ENCODE measurements around the gene KAT6B.
"Not testable (repeated sequence)": the region's sequence is repeated elsewhere in the genome, so short reads cannot be mapped to it uniquely, and the experiment has no call there.

KAT6B gene

DNA sequence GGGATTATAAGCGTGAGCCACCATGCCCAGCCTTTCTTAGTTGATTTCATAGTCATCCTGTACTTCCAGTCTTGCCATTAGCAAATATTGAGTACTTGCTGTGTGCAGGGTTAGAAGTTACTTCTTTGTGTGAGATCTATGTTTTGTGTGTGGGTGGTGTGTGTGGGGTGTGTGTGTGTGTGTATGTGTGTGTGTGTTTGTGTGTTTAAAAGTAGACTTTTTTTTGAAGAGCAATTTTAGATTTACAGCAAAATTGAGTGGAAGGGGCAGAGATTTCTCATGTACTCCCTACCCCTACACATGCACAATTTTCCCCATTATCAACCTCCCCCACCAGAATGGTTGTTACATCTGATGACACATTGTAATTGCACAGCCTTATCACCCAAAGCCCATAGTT is 48.2 kb downstream of the KAT6B start:
- DNase-seq (ENCODE audit: low read depth), result no peak
- H3K4me3 ChIP-seq (ENCODE audit: control insufficient read depth, low read depth, low read length), result no peak overlapping the region
- no peak for TF ChIP-seq CTCF (conservative IDR thresholded peaks at IDR 0.05; ENCODE audit: control insufficient read depth, insufficient read depth, low read depth, low read length)

DNA sequence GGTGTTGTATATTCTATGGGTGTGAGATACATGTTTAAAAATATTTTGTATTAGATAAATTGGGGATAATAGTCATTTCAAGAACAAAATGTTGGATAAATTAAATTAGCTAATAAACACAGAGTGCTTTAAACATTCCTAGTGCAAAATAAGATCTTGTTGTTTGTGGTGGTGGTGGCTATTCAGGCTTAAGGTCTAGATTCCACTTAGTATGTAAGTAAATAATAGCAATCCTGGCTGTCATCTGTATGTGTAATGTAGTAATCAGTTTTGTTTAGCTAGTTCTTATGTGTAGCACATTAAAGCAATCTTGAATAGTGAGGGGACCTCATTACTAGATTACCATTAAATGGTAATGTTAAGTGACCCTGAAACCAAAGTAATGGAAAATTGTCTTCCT is 48.7 kb downstream of the KAT6B start:
- no peak for TF ChIP-seq CTCF (conservative IDR thresholded peaks at IDR 0.05; ENCODE audit: control insufficient read depth, insufficient read depth, low read depth, low read length)
- H3K4me3 ChIP-seq (ENCODE audit: control insufficient read depth, low read depth, low read length), result no peak overlapping the region
- DNase-seq (ENCODE audit: low read depth), result no peak

GRCh38 chr10:74875966-74876365 is 49.6 kb downstream of the KAT6B start:
- no peak overlapping the region for H3K4me3 ChIP-seq (ENCODE audit: control insufficient read depth, low read depth, low read length)
- TF ChIP-seq CTCF (conservative IDR thresholded peaks at IDR 0.05; ENCODE audit: control insufficient read depth, insufficient read depth, low read depth, low read length), result no peak

GRCh38 chr10:74877054-74877453 is 50.7 kb downstream of the KAT6B start:
- not testable (repeated sequence) for DNase-seq (ENCODE audit: low read depth); H3K4me3 ChIP-seq (ENCODE audit: control insufficient read depth, low read depth, low read length)

More at GRCh38 chr10:74875966-74876365, 49.6 kb downstream of the KAT6B start:
- DNase-seq (ENCODE audit: low read depth), result no peak

DNA sequence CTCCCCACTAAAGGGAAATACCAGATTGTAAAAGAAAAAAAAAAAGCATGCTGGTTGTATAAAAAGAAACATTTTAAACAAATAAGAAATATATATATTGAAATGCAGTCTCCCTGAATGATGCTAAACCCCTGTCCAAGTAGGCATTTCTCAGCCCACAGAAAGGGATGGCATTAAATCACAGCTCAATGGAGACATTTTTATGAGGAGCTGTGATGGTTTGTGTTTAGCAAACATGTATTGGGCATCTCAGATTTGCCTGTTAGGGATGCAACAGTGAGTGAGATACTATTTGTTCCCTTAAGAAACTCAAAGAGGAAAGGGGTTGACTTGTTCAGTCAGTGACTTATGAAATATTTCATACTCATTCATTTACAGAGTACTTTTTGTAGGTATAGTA is 51.5 kb downstream of the KAT6B start:
- no peak overlapping the region for H3K4me3 ChIP-seq (ENCODE audit: control insufficient read depth, low read depth, low read length)
- no peak for DNase-seq (ENCODE audit: low read depth)
- no peak for TF ChIP-seq CTCF (conservative IDR thresholded peaks at IDR 0.05; ENCODE audit: control insufficient read depth, insufficient read depth, low read depth, low read length)

DNA sequence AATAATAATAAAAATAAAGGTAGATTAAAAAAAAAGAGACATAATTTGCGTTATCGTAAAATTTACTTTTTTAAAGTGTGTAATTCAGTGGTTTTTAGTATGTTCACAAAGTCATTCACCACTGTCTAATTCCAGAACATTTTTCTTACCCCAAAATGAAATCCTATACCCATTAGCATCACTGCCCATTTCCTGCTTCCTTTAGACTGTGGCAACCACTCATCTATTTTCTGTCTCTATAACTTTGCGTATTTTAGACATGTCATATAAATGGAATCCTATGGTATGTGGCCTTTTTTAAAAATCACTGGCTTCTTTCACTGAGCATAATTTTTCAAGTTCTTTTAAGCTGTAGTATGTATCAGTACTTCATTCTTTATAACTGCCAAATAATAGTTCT is 53.6 kb downstream of the KAT6B start:
- DNase-seq (ENCODE audit: low read depth), result peak; percentile 19
- TF ChIP-seq CTCF (conservative IDR thresholded peaks at IDR 0.05; ENCODE audit: control insufficient read depth, insufficient read depth, low read depth, low read length), result no peak
- no peak overlapping the region for H3K4me3 ChIP-seq (ENCODE audit: control insufficient read depth, low read depth, low read length)

- TF ChIP-seq CTCF (conservative IDR thresholded peaks at IDR 0.05; ENCODE audit: control insufficient read depth, insufficient read depth, low read depth, low read length), result no peak
- DNase-seq (ENCODE audit: low read depth), result no peak
- no peak overlapping the region for H3K4me3 ChIP-seq (ENCODE audit: control insufficient read depth, low read depth, low read length)
These were observed 55.0 kb downstream of the KAT6B start for GRCh38 chr10:74881253-74881884.
